HG03097 (cell line): Measurements from ENCODE around the gene KLHL13.
"Not testable (repeated sequence)": the region's sequence is repeated elsewhere in the genome, so short reads cannot be mapped to it uniquely, and the experiment has no call there.

Experiments
- ATAC-seq: cut with Tn5 transposase; IDR thresholded peaks from one replicate; pipeline ENCODE4 v1.9.1; 2021; ENCODE audit not compliant: unreplicated experiment, low FRiP score

The KLHL13 gene

DNA sequence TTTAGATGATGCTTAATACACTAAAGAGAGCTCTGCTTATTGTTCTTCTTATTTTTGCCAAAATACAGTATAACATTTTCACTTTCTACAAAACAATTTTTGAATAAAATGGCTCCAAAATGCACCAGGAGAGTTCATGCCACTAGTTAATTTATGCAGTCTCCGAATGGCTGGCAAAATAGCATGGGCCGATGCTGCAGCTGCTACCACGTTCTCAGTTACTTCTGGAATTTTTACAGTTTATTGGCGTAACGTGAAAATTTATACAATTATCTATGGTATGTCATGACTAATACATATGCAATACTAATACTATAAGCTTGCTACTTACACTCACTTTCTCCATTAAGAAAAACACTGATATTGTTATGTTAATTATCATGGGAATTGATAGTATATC, 16.5 kb downstream of the KLHL13 start:
- ATAC-seq = no peak

DNA sequence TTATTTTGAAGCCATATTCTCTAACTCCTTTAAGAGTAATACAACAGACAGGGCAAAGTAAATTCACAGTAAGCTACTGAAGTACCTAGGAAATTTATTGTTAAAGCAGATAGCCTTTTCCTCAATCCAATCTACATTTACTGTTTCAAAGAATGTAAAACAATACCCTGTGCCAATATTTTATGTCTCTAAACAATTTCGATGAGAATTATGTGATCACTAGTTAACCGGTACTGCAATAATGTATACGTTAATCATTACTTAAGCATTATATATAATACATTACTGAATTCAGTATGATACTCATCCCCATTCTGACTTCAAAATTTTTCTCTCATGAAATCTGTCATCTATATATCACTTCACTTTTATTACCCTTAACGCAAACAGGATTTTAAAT, 28.5 kb downstream of the KLHL13 start:
- no peak for ATAC-seq

DNA sequence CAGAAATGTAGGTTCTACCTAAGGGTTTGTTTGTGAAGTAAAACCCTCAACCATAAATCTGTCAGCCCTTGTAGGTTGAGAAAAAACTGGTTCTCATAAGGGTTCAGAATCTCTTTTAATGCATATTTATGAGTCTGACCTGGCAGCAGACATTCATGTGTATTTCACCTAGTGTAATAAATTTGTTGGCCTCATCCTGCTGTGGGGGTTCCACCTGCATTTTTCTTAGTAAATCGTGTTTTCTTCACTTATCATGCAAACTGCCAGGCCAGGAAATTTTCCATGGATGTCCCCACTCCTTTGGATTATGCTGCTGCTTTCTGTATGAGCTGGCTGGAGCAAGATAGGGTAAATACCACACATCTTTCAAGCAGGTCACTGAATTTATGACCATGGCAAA, 42.4 kb downstream of the KLHL13 start:
- ATAC-seq = no peak

GRCh38 chrX:118066867-118067515, 49.6 kb downstream of the KLHL13 start:
- ATAC-seq = no peak

DNA sequence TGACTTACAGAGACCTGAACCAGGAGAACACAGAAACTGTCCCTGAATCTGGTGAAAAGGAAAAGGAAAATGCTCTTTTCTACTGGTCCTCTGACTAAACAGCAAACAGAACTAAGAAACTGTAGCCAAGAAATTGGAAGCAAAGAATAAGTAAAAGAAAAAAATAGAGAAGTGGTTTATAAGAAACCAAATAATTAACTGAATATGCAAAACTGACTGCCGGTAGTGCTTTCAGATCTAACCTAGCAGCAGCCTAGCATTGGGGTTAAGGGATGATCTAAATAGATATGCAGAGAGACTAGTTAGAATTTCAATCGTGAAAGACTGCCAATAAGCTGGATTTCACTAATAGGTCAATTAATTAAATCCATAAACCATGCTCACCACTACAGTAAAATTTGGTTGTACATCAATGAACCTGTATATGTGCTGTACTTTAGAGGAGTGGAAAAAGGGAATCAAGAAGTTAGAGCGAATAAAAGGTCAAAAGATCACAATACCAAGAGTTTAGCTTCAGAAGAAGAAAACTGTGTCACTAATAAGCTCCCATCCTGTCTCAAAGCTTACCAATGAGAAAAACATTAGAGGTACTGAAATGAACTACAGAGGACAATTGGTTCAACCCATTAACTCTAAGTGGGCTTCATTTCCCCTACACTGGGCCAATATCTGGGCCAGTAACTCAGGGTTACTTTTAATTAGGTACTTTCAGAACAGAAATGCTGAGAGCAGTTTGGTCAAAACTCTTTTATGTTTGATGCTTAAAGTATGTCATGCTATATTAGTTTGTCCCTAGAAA, 53.6 kb downstream of the KLHL13 start:
- no peak for ATAC-seq

- ATAC-seq = peak; percentile 47
Measured at GRCh38 chrX:118062048-118062789, 54.4 kb downstream of the KLHL13 start.

DNA sequence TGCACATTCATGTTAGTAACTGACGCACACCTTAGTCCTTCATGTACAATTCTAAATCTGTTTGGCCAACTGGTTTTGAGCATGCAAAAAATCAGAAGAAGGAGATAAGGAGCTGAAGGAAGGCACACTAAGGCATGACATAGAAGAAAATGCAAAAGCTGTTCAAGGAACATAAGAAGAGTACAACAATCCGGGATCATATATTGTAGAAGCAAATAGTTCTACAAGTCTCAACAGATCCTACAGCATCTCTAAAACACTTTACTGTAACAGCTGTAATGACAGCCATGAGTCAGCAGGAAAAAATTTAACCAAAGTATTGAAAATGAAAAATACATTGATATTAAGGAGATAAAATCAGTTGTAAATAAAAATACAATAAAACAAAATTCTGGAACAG, 57.7 kb downstream of the KLHL13 start:
- no peak for ATAC-seq

DNA sequence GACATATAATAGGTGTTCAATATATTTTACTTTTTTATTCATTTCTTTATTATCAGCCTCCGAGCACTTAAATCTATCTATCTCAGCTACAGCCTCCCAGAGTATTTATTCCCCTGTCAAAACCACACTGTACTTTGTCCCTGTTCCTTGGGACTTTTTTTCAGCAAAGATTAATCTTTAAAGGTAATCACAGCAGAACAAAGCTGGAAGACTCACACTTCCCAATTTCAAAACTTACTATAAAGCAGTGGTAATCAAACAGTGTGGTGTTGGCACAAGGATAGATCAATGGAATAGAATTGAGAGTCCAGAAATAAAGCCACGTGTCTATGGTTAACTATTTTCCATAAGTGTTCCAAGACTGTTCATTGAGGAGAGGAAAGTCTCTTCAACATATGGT, 59.7 kb downstream of the KLHL13 start:
- no peak for ATAC-seq

- ATAC-seq = no peak
Measured at GRCh38 chrX:118049713-118050112, 66.9 kb downstream of the KLHL13 start.

DNA sequence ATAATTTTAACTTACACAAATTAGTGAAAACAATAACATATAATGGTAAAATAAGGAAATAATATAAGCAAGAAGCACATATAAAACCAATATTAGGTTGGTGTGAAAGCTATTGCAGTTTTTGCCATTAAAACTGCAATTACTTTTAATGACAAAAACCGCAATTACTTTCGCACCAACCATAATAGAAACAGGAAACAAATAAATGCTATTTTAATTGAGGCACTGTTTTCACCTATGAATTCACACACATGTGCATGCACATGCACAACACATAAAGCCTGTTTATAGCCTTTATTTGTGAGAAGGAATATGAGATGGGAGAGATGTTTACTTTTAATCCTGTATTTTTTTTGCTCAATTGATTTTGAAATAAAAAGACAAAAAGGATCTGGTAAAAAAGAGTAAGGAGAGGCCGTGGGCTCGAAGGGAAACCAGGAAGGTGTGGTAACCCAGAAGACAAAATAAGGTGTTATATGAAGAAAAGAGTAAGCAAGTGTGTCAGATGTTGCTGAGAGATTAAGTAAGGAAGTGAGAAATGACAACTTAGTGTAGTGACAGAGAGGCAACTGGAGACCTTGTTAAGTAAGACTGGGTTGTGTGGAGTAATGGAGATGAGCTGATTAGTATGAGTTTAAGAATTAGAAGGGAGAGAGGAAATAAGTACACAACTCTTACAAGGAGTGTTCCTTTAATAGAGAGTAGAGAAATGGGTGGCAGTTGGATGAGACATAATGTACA, 69.0 kb downstream of the KLHL13 start:
- no peak for ATAC-seq

- no peak for ATAC-seq
Measured at GRCh38 chrX:118039591-118039990, 77.0 kb downstream of the KLHL13 start.

GRCh38 chrX:118038614-118039365, 77.8 kb downstream of the KLHL13 start:
- ATAC-seq = no peak

- ATAC-seq = no peak
Measured at GRCh38 chrX:118026631-118027030, 90.0 kb downstream of the KLHL13 start.

- no peak for ATAC-seq
Measured at GRCh38 chrX:118025226-118025625, 91.4 kb downstream of the KLHL13 start.

DNA sequence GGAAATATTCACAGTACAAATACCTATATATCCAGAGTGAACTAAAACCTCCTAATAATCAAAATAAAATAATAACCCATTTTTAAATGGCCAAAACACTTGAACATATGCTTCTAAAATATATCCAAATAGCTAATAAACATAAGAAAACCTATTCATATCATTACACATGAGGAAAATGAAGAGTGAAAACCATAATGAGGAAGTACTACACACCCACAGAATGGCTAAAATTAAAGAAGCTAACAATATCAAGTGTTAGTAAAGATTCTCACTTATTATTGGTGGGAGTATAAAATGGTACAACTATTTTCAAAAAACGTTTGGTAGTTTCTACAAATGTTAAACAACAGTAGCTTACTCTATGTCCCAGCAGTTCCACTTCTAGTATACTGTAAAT, 92.1 kb downstream of the KLHL13 start:
- ATAC-seq = no peak

DNA sequence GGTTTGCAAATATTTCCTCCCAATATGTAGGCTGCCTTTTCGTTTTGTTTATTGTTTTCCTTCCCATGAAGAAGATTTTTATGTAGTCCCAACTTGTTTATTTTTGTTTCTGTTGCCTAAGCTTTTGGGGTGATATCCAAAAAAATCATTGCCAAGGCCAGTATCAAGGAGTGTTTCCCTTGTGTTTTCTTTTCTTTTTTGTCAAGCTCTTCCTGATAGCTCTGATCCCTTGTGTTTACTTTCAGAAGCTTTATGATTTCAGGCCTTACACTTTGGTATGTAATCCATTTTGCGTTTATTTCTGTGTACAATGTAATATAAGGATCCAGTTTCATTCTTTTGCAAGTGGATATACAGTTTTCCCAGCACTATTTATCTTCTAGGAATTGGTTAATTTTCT, 93.9 kb downstream of the KLHL13 start:
- ATAC-seq = no peak

DNA sequence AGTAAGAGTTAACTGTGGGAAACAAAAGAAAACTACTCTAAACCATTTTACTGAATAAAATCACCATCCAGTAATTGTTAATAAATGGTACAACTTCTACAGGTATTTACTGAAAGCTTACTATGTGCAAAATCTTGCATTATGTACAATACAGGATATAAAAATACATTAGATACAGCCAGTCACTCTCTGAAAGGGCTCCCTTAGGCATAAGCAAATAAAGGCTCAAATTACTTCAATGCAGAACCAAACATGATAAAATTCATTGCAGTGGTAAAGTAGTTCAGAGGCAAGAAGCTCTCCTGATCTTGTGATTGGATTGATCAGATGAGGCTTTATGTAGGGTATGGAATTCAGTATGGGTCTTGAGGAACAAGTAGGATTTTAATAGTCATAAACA, 100.2 kb downstream of the KLHL13 start:
- ATAC-seq = no peak

DNA sequence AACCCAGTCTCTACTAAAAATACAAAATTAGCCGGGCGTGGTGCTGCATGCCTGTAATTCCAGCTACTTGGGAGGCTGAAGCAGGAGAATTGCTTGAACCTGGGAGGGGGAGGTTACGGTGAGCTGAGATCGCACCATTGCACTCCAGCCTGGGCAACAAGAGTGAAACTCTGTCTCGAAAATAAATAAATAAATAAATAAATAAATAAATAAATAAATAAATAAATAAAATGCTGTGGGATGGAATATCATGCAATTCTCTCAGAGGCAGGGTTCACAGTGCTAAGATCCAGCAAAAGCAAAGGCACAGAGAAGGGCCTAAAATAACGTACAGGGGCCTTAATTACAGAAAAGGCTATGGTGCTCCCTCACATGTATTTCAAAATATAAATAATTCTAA, 114.2 kb downstream of the KLHL13 start:
- not testable (repeated sequence) for ATAC-seq

- ATAC-seq = no peak
Measured at GRCh38 chrX:118000518-118000917, 116.1 kb downstream of the KLHL13 start.

DNA sequence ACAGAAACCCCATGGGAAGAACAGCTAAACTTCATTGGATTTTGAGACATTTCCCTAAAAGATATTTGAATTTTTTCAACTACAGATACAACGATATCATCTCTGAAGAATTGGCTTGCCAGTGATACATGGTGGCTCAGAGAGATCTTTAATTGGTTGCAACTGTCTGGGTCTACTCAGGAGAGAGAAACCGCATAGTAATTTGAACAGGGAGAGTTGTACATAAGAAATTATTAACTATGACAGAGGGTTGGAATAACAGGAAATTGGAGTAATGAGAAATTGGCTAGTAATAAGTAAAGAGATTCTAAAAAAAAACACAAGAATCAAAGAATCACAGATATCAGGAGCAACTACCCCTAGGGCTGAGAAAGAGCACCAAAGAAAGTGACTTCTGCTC, 118.4 kb downstream of the KLHL13 start:
- ATAC-seq = no peak
